ENCODE data around the gene ZCRB1. TPM values are rescaled to one million over a fixed set of nuclear protein-coding genes. Genes with fewer than 3 reads are reported as not detected.

ZCRB1 gene
- total and polyA plus RNA-seq, 7 donors = 25.0 to 63.1 (median 38.4) TPM

DNA sequence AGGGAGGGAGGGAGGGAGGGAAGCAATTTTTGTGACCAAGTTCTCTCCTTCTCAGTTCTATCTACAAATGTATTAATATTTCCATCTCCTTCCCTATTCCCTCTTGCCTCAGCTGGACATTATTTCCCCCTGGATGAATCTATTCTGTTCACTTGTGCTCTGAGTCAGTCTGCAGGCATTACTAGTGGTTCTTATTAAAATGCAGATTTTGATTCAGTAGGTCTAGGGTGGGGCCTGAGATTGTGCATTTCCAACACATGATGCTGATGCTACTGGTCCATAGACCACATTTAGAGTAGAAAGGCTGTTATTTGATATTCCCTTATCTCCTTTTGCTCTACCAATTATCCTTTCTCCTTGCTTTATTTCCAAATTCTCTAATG lies 47.8 kb downstream of the ZCRB1 start:
- Histone ChIP-seq H3K36me3 (no peaks in the 10 kb centered on the region), H3K4me1 (no peaks in the 10 kb centered on the region), H3K9me3 (no peaks in the 10 kb centered on the region), H3K27ac (no peak overlapping the region), H3K27me3 (no peaks in the 10 kb centered on the region), H3K4me3 (no peak overlapping the region)
- intact Hi-C loops (cut with DNase I) = no loop called here
- DNase-seq = no peak
- TF ChIP-seq EP300 (IDR thresholded peaks at IDR 0.05) = no peak

GRCh38 chr12:42277396-42278127 lies 48.3 kb downstream of the ZCRB1 start:
- intact Hi-C loops (cut with DNase I) = no loop called here
- DNase-seq = no peak
- TF ChIP-seq POLR2AphosphoS5 (IDR thresholded peaks at IDR 0.05) (no peak), CTCF (IDR thresholded peaks at IDR 0.05) (no peak), POLR2A (IDR thresholded peaks at IDR 0.05) (no peak), EP300 (IDR thresholded peaks at IDR 0.05) (no peak)
- H3K9me3 ChIP-seq = no peaks in the 10 kb centered on the region
- H3K36me3 ChIP-seq = no peaks in the 10 kb centered on the region
- no peak overlapping the region for H3K4me3 ChIP-seq
- WGBS, 2 donors = 83 to 86% methylated on average over 6 of the region's 6 CpGs
- H3K27ac ChIP-seq = no peak overlapping the region
- no peaks in the 10 kb centered on the region for H3K27me3 ChIP-seq
- H3K4me1 ChIP-seq = no peaks in the 10 kb centered on the region

DNA sequence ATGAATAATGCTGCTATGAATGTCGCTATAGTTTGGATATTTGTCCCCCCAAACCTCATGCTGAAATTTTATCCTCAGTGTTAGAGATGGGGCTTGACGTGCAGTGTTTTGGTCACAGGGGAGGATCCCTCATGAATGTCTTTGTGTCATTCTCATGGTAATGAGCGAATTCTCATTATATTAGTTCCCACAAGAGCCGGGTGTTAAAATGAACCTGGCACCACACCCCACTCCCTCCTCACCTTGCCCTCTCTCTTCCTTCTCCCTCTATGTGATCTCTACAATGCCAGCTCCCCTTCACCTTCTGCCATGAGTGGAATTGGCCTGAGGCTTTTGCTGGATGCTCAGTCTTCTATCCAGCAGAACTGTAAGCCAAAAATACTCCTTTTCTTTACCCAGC lies 50.4 kb downstream of the ZCRB1 start:
- WGBS, 2 donors = 91 to 95% methylated on average over 4 of the region's 4 CpGs
- no peak overlapping the region for H3K4me3 ChIP-seq

GRCh38 chr12:42273706-42274105 lies 52.2 kb downstream of the ZCRB1 start:
- no peak overlapping the region for H3K27ac ChIP-seq
- H3K4me3 ChIP-seq = no peak overlapping the region
- no peaks in the 10 kb centered on the region for H3K27me3 ChIP-seq
- no peaks in the 10 kb centered on the region for H3K9me3 ChIP-seq
- H3K4me1 ChIP-seq = no peaks in the 10 kb centered on the region
- 95 to 96% methylated on average over 21 of the region's 21 CpGs for WGBS, 2 donors
- intact Hi-C loops (cut with DNase I) = no loop called here
- H3K36me3 ChIP-seq = no peaks in the 10 kb centered on the region
- DNase-seq = no peak
- no peak for TF ChIP-seq EP300 (IDR thresholded peaks at IDR 0.05)
- no peak for TF ChIP-seq POLR2AphosphoS5 (IDR thresholded peaks at IDR 0.05)
- TF ChIP-seq POLR2A (IDR thresholded peaks at IDR 0.05) = no peak
- TF ChIP-seq CTCF (IDR thresholded peaks at IDR 0.05) = no peak

More for the DNA sequence above, 50.4 kb downstream of the ZCRB1 start:
- Histone ChIP-seq H3K4me1 (no peaks in the 10 kb centered on the region), H3K36me3 (no peaks in the 10 kb centered on the region), H3K27ac (no peak overlapping the region), H3K27me3 (no peaks in the 10 kb centered on the region), H3K9me3 (no peaks in the 10 kb centered on the region)
- intact Hi-C loops (cut with DNase I) = no loop called here
- TF ChIP-seq EP300 (IDR thresholded peaks at IDR 0.05) = no peak
- DNase-seq = no peak

DNA sequence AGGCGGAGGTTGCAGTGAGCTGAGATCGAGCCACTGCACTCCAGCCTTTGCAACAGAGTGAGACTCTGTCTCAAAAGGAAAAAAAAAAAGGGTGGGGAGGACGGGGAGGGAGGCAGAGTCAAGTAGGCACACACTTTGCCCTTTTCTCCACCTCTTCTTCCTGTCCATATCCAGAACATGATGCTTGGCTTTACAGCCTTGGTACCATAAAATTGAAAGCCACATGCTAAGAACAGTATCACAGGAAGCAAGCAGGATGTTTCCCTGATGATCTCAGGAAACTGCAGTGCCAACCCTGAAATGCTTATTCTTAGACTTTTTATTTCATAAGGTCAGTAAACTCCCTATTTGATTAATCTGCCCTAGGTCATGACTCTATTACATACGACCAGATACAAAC lies 55.3 kb downstream of the ZCRB1 start:
- TF ChIP-seq POLR2AphosphoS5 (IDR thresholded peaks at IDR 0.05) (no peak), CTCF (IDR thresholded peaks at IDR 0.05) (no peak), EP300 (IDR thresholded peaks at IDR 0.05) (no peak), POLR2A (IDR thresholded peaks at IDR 0.05) (no peak)
- H3K4me3 ChIP-seq = no peak overlapping the region
- intact Hi-C loops (cut with DNase I) = no loop called here
- no peaks in the 10 kb centered on the region for H3K4me1 ChIP-seq
- H3K9me3 ChIP-seq = no peaks in the 10 kb centered on the region
- no peaks in the 10 kb centered on the region for H3K36me3 ChIP-seq
- no peak for DNase-seq
- WGBS, 2 donors = 47 to 49% methylated on average over 4 of the region's 4 CpGs
- no peak overlapping the region for H3K27ac ChIP-seq
- no peaks in the 10 kb centered on the region for H3K27me3 ChIP-seq
